ENCODE measurements around the gene PYROXD2. TPM values are rescaled to one million over a fixed set of nuclear protein-coding genes. Genes with fewer than 3 reads are reported as not detected.

Gene PYROXD2
- total and polyA plus RNA-seq, 10 of the 15 experiments (the other 5 are each of a cell fraction or from before 2014, with no cell fraction given) = 4.8 to 15.8 (median 11.1) TPM

DNA sequence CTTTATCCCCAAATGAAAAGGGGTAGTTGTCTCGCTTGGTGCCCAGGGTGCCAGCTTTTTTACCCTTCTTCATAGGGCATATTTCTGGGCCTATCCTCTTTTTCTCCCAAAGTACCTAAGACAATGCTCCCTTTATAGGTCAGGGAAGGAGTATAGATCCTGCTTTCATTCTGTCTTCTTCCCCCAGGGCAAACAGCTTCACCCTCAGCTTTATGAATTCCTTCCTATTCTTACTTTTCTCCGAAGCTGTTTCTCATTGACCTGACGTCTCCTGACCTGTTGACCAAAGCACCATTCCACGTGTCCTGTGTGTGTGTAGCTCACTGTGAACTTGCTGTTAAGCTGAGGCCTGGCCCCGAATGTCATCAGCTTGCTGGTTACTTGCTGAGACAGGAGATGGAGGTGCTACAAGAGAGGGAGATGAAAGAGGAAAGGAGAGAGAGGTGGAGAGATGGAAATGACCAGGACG, 48.9 kb downstream of the PYROXD2 start:
- Histone ChIP-seq H3K4me1 (ENCODE audit: control insufficient read depth, insufficient read depth, low read length) (peaks cover 11% of the 10 kb centered on the region), H3K4me3 (no peak overlapping the region), H3K79me2 (ENCODE audit: control insufficient read depth, insufficient read depth, low read length) (no peaks in the 10 kb centered on the region), H3K9ac (ENCODE audit: control insufficient read depth, insufficient read depth, low read length) (no peak overlapping the region), H3K9me3 (replicated peaks; ENCODE audit: control insufficient read depth, insufficient read depth, low read length) (no peaks in the 10 kb centered on the region), H3K36me3 (ENCODE audit: control insufficient read depth in 2 of 2, insufficient read depth in 2 of 2, low read length in 1 of 2) (no peaks in the 10 kb centered on the region), H3K27ac (ENCODE audit: control insufficient read depth, insufficient read depth) (no peak overlapping the region), H3K27me3 (replicated peaks in 1 of 2; ENCODE audit: control insufficient read depth in 2 of 2, insufficient read depth in 2 of 2, low read length in 1 of 2) (no peaks in the 10 kb centered on the region), H4K20me1 (ENCODE audit: control insufficient read depth, insufficient read depth) (no peaks in the 10 kb centered on the region), H2AFZ (ENCODE audit: control insufficient read depth, low read depth, low read length) (no peak overlapping the region), H3K4me2 (ENCODE audit: control insufficient read depth, insufficient read depth) (no peak overlapping the region)
- in situ Hi-C loops (cut with MboI) = no loop called here
- ATAC-seq (no peak), DNase-seq (ENCODE audit: low read depth, low spot score) (no peak), FAIRE-seq (no peak)
- SMC1A ChIA-PET (ENCODE audit: uncharacterized antibody, unreplicated experiment) = no interaction called here
- intact Hi-C loops (cut with micrococcal nuclease; ENCODE audit: unreplicated experiment) = no loop called here
- CTCF ChIA-PET = no interaction called here
- POLR2A ChIA-PET = no interaction called here
- TF ChIP-seq TCF12 (IDR thresholded peaks at IDR 0.05; ENCODE audit: low read depth, low read length) = no peak
- TF ChIP-seq SMAD5 (IDR thresholded peaks at IDR 0.05; ENCODE audit: low read depth) = no peak
- TF ChIP-seq ZBED1 (IDR thresholded peaks at IDR 0.05; ENCODE audit: borderline replicate concordance) = no peak
- TF ChIP-seq, protein P1, sequence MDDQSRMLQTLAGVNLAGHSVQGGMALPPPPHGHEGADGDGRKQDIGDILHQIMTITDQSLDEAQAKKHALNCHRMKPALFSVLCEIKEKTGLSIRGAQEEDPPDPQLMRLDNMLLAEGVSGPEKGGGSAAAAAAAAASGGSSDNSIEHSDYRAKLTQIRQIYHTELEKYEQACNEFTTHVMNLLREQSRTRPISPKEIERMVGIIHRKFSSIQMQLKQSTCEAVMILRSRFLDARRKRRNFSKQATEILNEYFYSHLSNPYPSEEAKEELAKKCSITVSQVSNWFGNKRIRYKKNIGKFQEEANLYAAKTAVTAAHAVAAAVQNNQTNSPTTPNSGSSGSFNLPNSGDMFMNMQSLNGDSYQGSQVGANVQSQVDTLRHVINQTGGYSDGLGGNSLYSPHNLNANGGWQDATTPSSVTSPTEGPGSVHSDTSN (IDR thresholded peaks at IDR 0.05; ENCODE audit: insufficient replicate concordance, low read depth, low read length) = no peak
- TF ChIP-seq RUNX3 (IDR thresholded peaks at IDR 0.05; ENCODE audit: low read length) = no peak
- no peak for TF ChIP-seq EP300 (IDR thresholded peaks at IDR 0.05; ENCODE audit: borderline replicate concordance in 1 of 2, control insufficient read depth in 1 of 2, low read depth in 2 of 2, low read length in 2 of 2)
- TF ChIP-seq TBL1XR1 (IDR thresholded peaks at IDR 0.05; ENCODE audit: low read depth, low read length) = no peak
- no peak for TF ChIP-seq CHD4 (IDR thresholded peaks at IDR 0.05)
- TF ChIP-seq PAX5 (IDR thresholded peaks at IDR 0.05; ENCODE audit: borderline replicate concordance, low read depth, low read length) = no peak
- RAD21 ChIA-PET (ENCODE audit: unreplicated experiment) = no interaction called here
- 54% methylated on average over 6 of the region's 6 CpGs for WGBS (ENCODE audit: insufficient coverage, insufficient replicate concordance, low lambda C conversion rate, missing lambda C conversion rate)
- BruUV-seq (replicated peaks) = no TSS peak

Measured in GM12878 (cell line).